NK-92 (cell line): Measurements from ENCODE around the gene MRTFA.
"Not testable (repeated sequence)": the region's sequence is repeated elsewhere in the genome, so short reads cannot be mapped to it uniquely, and the experiment has no call there.

Experiments used
- DNase-seq: peaks from one replicate; lab custom pipeline; 2025; ENCODE audit not compliant: unreplicated experiment; lab: John Stamatoyannopoulos, UW

The MRTFA gene

GRCh38 chr22:40597526-40598430, 38.7 kb downstream of the MRTFA start:
- DNase-seq: no peak

GRCh38 chr22:40595497-40596234, 40.9 kb downstream of the MRTFA start:
- DNase-seq: no peak

GRCh38 chr22:40594924-40595323, 41.6 kb downstream of the MRTFA start:
- DNase-seq: no peak

GRCh38 chr22:40594346-40594745, 42.2 kb downstream of the MRTFA start:
- no peak for DNase-seq

GRCh38 chr22:40593460-40594273, 42.9 kb downstream of the MRTFA start:
- no peak for DNase-seq

- DNase-seq: no peak
Observed at GRCh38 chr22:40592352-40593113, 44.0 kb downstream of the MRTFA start.

GRCh38 chr22:40588726-40589125, 47.8 kb downstream of the MRTFA start:
- no peak for DNase-seq

GRCh38 chr22:40586781-40587180, 49.7 kb downstream of the MRTFA start:
- DNase-seq: no peak

- no peak for DNase-seq
Observed at GRCh38 chr22:40585310-40585751, 51.2 kb downstream of the MRTFA start.

- not testable (repeated sequence) for DNase-seq
Observed at GRCh38 chr22:40584766-40585165, 51.8 kb downstream of the MRTFA start.

- no peak for DNase-seq
Observed at GRCh38 chr22:40583053-40583741, 53.3 kb downstream of the MRTFA start.

GRCh38 chr22:40582063-40582462, 54.5 kb downstream of the MRTFA start:
- DNase-seq: no peak

- no peak for DNase-seq
Observed at GRCh38 chr22:40580631-40581030, 55.9 kb downstream of the MRTFA start.

GRCh38 chr22:40578171-40578570, 58.3 kb downstream of the MRTFA start:
- DNase-seq: no peak

- DNase-seq: no peak
Observed at GRCh38 chr22:40572976-40573375, 63.5 kb downstream of the MRTFA start.

GRCh38 chr22:40571887-40572286, 64.6 kb downstream of the MRTFA start:
- DNase-seq: no peak

- DNase-seq: no peak
Observed at GRCh38 chr22:40567626-40568328, 68.7 kb downstream of the MRTFA start.

- no peak for DNase-seq
Observed at GRCh38 chr22:40567106-40567505, 69.4 kb downstream of the MRTFA start.

GRCh38 chr22:40560994-40561515, 75.5 kb downstream of the MRTFA start:
- DNase-seq: no peak
